Measurements from ENCODE around the gene UMAD1. TPM values are rescaled to one million over a fixed set of nuclear protein-coding genes. Genes with fewer than 3 reads are reported as not detected.
A peak's percentile ranks its signal among the peaks of the same experiment; 100 is the strongest.

UMAD1 gene
- total and polyA plus RNA-seq, 12 donors: 7.4 to 77.4 (median 24.4) TPM

DNA sequence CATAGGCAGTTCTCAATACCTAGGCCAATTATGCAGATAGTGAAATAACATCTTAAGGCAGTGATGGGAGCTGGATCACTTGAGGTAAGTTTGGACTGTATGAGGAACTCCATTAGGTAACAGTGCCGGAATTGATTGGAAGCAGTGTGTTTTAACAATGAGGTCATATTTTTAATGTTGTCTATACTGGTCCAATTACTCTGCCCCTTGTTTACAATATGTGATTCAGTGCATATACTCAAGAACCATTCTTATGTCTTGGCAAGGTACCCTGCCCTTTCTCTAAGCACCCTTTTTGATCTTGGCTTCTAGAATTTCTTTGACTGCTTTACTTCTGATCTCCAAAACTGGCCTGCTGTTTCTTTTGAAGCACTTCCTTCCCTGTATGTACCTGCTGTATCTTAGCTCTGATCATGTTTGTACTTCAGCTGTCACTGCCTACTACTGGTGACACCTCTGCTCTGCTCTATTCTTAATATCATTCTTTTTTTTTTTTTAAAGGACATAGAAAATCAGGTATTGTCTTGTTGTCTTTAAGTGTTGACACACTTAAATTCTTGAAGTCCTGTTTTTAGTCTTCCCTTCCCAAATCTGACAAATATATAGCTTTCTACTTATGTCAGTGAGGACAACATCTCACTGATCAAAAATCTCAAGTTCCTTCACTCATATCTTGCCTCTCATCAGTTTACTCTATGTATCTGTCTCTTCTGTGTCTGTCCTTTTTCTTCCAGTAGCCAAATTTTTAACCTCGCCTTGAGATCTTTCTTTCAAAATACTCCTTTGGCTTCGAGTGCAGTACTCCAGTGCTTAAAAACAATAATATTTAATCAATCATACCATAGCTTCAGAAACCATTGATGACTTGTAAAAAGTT, 124.2 kb downstream of the UMAD1 start:
- H3K9me3 ChIP-seq (replicated peaks in 1 of 3): no peaks in the 10 kb centered on the region
- no peak overlapping the region for H3K27ac ChIP-seq
- intact Hi-C loops (cut with DNase I): loop anchor here in 1 of 2 donors (10.0 kb wide), 1 partner anchor 430 kb away; no protein-coding TSS in a partner anchor
- no peak for DNase-seq
- TF ChIP-seq, protein P1, sequence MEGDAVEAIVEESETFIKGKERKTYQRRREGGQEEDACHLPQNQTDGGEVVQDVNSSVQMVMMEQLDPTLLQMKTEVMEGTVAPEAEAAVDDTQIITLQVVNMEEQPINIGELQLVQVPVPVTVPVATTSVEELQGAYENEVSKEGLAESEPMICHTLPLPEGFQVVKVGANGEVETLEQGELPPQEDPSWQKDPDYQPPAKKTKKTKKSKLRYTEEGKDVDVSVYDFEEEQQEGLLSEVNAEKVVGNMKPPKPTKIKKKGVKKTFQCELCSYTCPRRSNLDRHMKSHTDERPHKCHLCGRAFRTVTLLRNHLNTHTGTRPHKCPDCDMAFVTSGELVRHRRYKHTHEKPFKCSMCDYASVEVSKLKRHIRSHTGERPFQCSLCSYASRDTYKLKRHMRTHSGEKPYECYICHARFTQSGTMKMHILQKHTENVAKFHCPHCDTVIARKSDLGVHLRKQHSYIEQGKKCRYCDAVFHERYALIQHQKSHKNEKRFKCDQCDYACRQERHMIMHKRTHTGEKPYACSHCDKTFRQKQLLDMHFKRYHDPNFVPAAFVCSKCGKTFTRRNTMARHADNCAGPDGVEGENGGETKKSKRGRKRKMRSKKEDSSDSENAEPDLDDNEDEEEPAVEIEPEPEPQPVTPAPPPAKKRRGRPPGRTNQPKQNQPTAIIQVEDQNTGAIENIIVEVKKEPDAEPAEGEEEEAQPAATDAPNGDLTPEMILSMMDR (IDR thresholded peaks at IDR 0.05): no peak
- no peak for TF ChIP-seq POLR2A (IDR thresholded peaks at IDR 0.05)
- no peaks in the 10 kb centered on the region for H3K27me3 ChIP-seq
- peaks cover 11 to 40% of the 10 kb centered on the region in 2 donors for H3K4me1 ChIP-seq (replicated peaks in 1 of 2)
- H3K4me3 ChIP-seq: no peak overlapping the region
- no peaks in the 10 kb centered on the region for H3K36me3 ChIP-seq (replicated peaks in 1 of 2)
- 79 to 93% (median 83%) methylated on average over 3 of the region's 3 CpGs for WGBS, 4 donors

DNA sequence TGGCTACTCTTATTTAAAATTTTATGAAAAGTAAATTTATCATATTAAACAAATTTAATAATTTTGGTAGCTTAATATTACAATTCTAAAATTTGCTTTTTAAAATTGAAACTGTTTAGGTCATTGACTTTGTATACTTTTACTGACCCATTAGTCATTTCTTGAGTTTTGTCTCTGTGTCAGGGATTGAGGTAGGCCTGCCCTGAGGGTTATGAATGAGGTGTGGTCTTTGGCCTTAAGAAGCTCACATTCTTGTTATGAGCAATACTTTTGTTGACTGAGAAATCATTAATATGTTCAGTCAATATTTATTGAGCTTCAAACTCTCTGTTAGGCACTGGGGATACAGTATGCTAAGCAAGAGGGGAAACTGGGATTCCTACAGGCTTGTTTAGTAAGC, 124.9 kb downstream of the UMAD1 start:
- H3K4me1 ChIP-seq (replicated peaks in 1 of 2): peaks cover 11 to 40% of the 10 kb centered on the region in 2 donors
- TF ChIP-seq, protein P1 (IDR thresholded peaks at IDR 0.05): no peak
- TF ChIP-seq POLR2A (IDR thresholded peaks at IDR 0.05): no peak
- H3K27ac ChIP-seq: no peak overlapping the region
- no peaks in the 10 kb centered on the region for H3K36me3 ChIP-seq (replicated peaks in 1 of 2)
- no peaks in the 10 kb centered on the region for H3K9me3 ChIP-seq (replicated peaks in 1 of 3)
- H3K27me3 ChIP-seq: no peaks in the 10 kb centered on the region
- intact Hi-C loops (cut with DNase I): loop anchor here in 1 of 2 donors (10.0 kb wide), 1 partner anchor 429 kb away; no protein-coding TSS in a partner anchor
- no peak overlapping the region for H3K4me3 ChIP-seq
- DNase-seq: no peak

DNA sequence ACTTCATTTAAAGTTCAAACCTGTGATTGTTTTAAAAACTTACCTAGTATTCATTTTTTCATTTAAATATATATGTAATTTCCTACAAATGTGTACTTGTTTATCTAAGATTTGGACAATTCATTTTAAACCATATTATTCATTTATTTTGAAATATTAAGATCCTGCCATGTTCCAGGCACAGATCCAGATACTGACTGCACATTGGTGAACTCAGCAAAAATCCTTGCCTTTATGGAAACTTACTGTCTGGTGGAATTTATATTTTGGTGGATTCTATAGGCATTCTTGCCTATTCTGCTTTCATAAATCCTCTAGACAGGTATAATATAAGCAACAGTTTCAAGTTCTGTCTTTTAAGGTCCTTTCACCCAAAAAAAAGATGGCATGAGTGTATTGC, 126.1 kb downstream of the UMAD1 start:
- H3K36me3 ChIP-seq (replicated peaks in 1 of 2): no peaks in the 10 kb centered on the region
- H3K4me1 ChIP-seq (replicated peaks in 1 of 2): peaks cover 8 to 29% of the 10 kb centered on the region in 2 donors
- TF ChIP-seq POLR2A (IDR thresholded peaks at IDR 0.05): no peak
- TF ChIP-seq, protein P1 (IDR thresholded peaks at IDR 0.05): no peak
- no peaks in the 10 kb centered on the region for H3K9me3 ChIP-seq (replicated peaks in 1 of 3)
- H3K27me3 ChIP-seq: no peaks in the 10 kb centered on the region
- no peak overlapping the region for H3K27ac ChIP-seq
- peak in 2 of 7 donors; percentile 22 to 39 for DNase-seq
- H3K4me3 ChIP-seq: no peak overlapping the region
- intact Hi-C loops (cut with DNase I): loop anchor here in 1 of 2 donors (10.0 kb wide), 1 partner anchor 428 kb away; no protein-coding TSS in a partner anchor

DNA sequence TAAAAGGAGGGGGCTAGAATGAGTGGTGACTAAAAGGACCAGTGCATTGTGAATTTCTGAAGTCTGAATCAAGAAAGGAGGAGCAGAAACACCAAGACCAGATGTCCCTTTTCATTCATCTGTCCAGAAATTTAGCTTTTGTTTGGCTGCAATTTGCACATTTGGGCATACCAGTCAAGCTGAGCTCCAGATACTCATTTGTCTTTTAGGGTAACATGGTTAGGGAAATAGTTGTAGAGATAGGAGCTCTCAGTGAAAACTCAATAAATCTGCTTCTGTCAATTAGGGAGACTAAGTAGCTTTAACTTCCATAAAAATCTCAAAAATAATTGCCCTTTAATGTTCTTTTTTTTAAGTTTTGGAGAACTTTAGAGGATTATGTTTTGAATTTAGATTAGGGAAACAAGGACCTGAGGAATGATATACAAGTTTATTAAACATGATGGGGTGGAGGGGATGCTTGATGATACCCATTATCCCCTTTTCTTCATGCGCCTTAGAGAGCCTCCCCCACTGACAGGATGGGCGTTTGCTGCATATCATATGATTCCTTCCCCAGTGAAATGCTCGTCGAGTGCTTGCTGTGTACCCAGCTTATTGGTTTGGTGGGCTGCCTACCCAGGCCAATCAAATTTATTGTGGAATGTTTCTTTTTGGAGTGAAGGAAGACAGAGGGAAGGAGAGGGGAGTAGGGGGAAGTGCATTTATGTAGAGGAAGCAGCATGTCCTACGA, 128.6 kb downstream of the UMAD1 start:
- intact Hi-C loops (cut with DNase I): loop anchor here in 1 of 2 donors (10.0 kb wide), 1 partner anchor 426 kb away; no protein-coding TSS in a partner anchor
- Histone ChIP-seq H3K36me3 (replicated peaks in 1 of 2) (no peaks in the 10 kb centered on the region), H3K9me3 (replicated peaks in 1 of 3) (no peaks in the 10 kb centered on the region), H3K27me3 (no peaks in the 10 kb centered on the region), H3K27ac (no peak overlapping the region), H3K4me3 (no peak overlapping the region), H3K4me1 (replicated peaks in 1 of 2) (peaks cover 6 to 17% of the 10 kb centered on the region in 2 donors)
- TF ChIP-seq POLR2A (IDR thresholded peaks at IDR 0.05): no peak
- TF ChIP-seq, protein P1 (IDR thresholded peaks at IDR 0.05): no peak
- 82 to 93% (median 91%) methylated on average over 5 of the region's 5 CpGs for WGBS, 4 donors
- DNase-seq: no peak
